ENCODE results near the gene ARHGEF4. TPM values are rescaled to one million over a fixed set of nuclear protein-coding genes. Genes with fewer than 3 reads are reported as not detected.

ARHGEF4 gene
- total and polyA plus RNA-seq, 2 donors (not counting 3 experiments of a cell fraction or from before 2014, with no cell fraction given), result not detected

DNA sequence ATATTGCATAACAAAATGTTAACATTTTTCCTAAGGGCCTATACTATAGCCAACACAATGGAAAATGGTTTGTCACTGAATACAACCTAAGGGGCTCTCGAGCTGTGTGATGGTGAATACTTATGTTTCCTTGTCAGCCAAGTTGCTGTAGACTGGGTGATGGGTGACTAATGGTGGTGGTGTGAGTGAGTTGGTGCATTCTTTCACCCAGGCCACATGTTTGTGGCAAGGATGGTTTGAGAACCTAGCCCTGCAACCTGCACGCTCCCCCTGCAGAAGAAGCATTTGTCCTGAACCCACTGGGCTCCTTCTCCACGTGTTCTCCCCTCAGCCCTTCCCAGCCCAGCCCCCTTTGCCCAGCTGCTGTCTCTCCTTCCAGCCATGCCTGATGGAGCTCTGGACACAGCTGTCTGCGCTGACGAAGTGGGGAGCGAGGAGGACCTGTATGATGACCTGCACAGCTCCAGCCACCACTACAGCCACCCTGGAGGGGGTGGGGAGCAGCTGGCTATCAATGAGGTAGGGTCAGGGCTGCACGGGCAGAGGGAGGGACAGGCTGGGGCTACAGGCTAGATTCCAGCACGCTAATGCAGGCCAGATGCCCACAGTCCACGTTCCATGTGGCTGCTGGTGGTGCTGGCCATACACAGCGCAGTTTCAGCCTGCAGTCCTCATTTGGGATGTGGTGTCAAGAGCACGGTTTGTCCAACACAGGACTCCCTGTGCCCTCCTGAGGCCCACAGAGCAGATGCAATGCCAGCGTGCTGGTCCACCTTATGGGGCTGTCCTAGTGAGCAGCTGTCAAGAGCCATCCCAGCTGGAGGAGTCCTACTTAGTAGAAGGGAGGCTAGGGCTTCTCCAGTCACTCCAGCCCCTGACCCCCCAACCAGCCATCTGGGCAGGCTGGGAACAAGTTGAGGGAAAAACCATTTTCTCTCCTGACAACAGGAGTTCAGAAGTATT lies 191.1 kb downstream of the ARHGEF4 start:
- ChIA-PET CTCF (no interaction called here), POLR2A (no interaction called here)
- H3K4me1 ChIP-seq (ENCODE audit: control insufficient read depth, extremely low read depth, insufficient read depth, low read length), result no peaks in the 10 kb centered on the region
- no peak overlapping the region for H3K4me2 ChIP-seq (ENCODE audit: insufficient read depth, low read length)
- H3K27ac ChIP-seq (ENCODE audit: insufficient read depth, low read depth, low read length), result no peak overlapping the region
- FAIRE-seq, result no peak
- no peaks in the 10 kb centered on the region for H3K36me3 ChIP-seq (ENCODE audit: control insufficient read depth in 2 of 2, extremely low read depth in 1 of 2, insufficient read depth in 2 of 2, low read length in 2 of 2)
- no TSS peak for BruUV-seq (replicated peaks)
- no peak overlapping the region for H3K4me3 ChIP-seq (replicated peaks in 1 of 3; ENCODE audit: insufficient read depth in 1 of 3, low read depth in 1 of 3, low read length in 3 of 3)
- no peak for DNase-seq (ENCODE audit: low read depth, low spot score)
- no peak overlapping the region for H2AFZ ChIP-seq (ENCODE audit: low read depth, low read length)
- H3K9me1 ChIP-seq (replicated peaks; ENCODE audit: control insufficient read depth, extremely low read depth, insufficient read depth, low read length), result no peaks in the 10 kb centered on the region
- peaks cover 0 to 6% of the 10 kb centered on the region in 2 experiments for H3K27me3 ChIP-seq (ENCODE audit: control insufficient read depth in 2 of 2, insufficient read depth in 2 of 2, low read length in 2 of 2)
- H3K9me3 ChIP-seq (replicated peaks; ENCODE audit: control insufficient read depth, insufficient read depth, low read length), result no peaks in the 10 kb centered on the region
- H3K79me2 ChIP-seq (ENCODE audit: control insufficient read depth, insufficient read depth, low read length), result no peaks in the 10 kb centered on the region
- no peak for TF ChIP-seq JUN (IDR thresholded peaks at IDR 0.05; ENCODE audit: borderline replicate concordance, insufficient read depth, insufficient read length, low read depth)
- no peak for TF ChIP-seq CTCF (IDR thresholded peaks at IDR 0.05; ENCODE audit: extremely low read depth in 1 of 2, insufficient read depth in 1 of 2, low read depth in 1 of 2, low read length in 2 of 2)
- no peak overlapping the region for H3K9ac ChIP-seq (replicated peaks; ENCODE audit: extremely low read depth, insufficient read depth, low read length)
- dilution Hi-C loops (cut with MboI; ENCODE audit: extremely low pct_ligation_motif_present, low sequenced_read_pairs), result no loop called here
- H4K20me1 ChIP-seq (replicated peaks; ENCODE audit: control insufficient read depth, extremely low read depth, insufficient read depth, low read length), result no peaks in the 10 kb centered on the region
- intact Hi-C loops (cut with micrococcal nuclease), result no loop called here

GRCh38 chr2:131029812-131030211 lies 193.1 kb downstream of the ARHGEF4 start:
- H2AFZ ChIP-seq (ENCODE audit: low read depth, low read length), result no peak overlapping the region
- H3K27ac ChIP-seq (ENCODE audit: insufficient read depth, low read depth, low read length), result no peak overlapping the region
- no peak overlapping the region for H3K9ac ChIP-seq (replicated peaks; ENCODE audit: extremely low read depth, insufficient read depth, low read length)
- no peak for FAIRE-seq
- dilution Hi-C loops (cut with MboI; ENCODE audit: extremely low pct_ligation_motif_present, low sequenced_read_pairs) (no loop called here), intact Hi-C loops (cut with micrococcal nuclease) (no loop called here)
- no peaks in the 10 kb centered on the region for H3K4me1 ChIP-seq (ENCODE audit: control insufficient read depth, extremely low read depth, insufficient read depth, low read length)
- POLR2A ChIA-PET, result no interaction called here
- no peaks in the 10 kb centered on the region for H4K20me1 ChIP-seq (replicated peaks; ENCODE audit: control insufficient read depth, extremely low read depth, insufficient read depth, low read length)
- BruUV-seq (replicated peaks), result no TSS peak
- H3K36me3 ChIP-seq (ENCODE audit: control insufficient read depth in 2 of 2, extremely low read depth in 1 of 2, insufficient read depth in 2 of 2, low read length in 2 of 2), result no peaks in the 10 kb centered on the region
- DNase-seq (ENCODE audit: low read depth, low spot score), result no peak
- H3K4me2 ChIP-seq (ENCODE audit: insufficient read depth, low read length), result no peak overlapping the region
- H3K9me1 ChIP-seq (replicated peaks; ENCODE audit: control insufficient read depth, extremely low read depth, insufficient read depth, low read length), result no peaks in the 10 kb centered on the region
- no peaks in the 10 kb centered on the region for H3K79me2 ChIP-seq (ENCODE audit: control insufficient read depth, insufficient read depth, low read length)
- no peak for TF ChIP-seq JUN (IDR thresholded peaks at IDR 0.05; ENCODE audit: borderline replicate concordance, insufficient read depth, insufficient read length, low read depth)
- no peak for TF ChIP-seq MYC (IDR thresholded peaks at IDR 0.05; ENCODE audit: low read depth, low read length)
- TF ChIP-seq GATA2 (IDR thresholded peaks at IDR 0.05; ENCODE audit: insufficient read depth, insufficient read length, low read depth, low read length), result no peak
- TF ChIP-seq POLR2A (IDR thresholded peaks at IDR 0.05; ENCODE audit: low read depth, low read length), result no peak
- no peak for TF ChIP-seq FOS (IDR thresholded peaks at IDR 0.05; ENCODE audit: borderline replicate concordance, insufficient read depth, low read length)
- no peak for TF ChIP-seq EZH2 (IDR thresholded peaks at IDR 0.05; ENCODE audit: borderline replicate concordance, low read depth, low read length, severe bottlenecking)
- TF ChIP-seq CTCF (IDR thresholded peaks at IDR 0.05; ENCODE audit: extremely low read depth in 1 of 2, insufficient read depth in 1 of 2, low read depth in 1 of 2, low read length in 2 of 2), result no peak
- no peak for TF ChIP-seq POLR2AphosphoS5 (IDR thresholded peaks at IDR 0.05; ENCODE audit: insufficient read depth, low read depth, low read length)
- TF ChIP-seq, protein P1, sequence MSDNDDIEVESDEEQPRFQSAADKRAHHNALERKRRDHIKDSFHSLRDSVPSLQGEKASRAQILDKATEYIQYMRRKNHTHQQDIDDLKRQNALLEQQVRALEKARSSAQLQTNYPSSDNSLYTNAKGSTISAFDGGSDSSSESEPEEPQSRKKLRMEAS (IDR thresholded peaks at IDR 0.05; ENCODE audit: insufficient read depth, insufficient read length), result no peak
- H3K9me3 ChIP-seq (replicated peaks; ENCODE audit: control insufficient read depth, insufficient read depth, low read length), result no peaks in the 10 kb centered on the region
- H3K4me3 ChIP-seq (replicated peaks in 1 of 3; ENCODE audit: insufficient read depth in 1 of 3, low read depth in 1 of 3, low read length in 3 of 3), result no peak overlapping the region
- CTCF ChIA-PET, result no interaction called here
- peaks cover 13 to 14% of the 10 kb centered on the region in 2 experiments for H3K27me3 ChIP-seq (ENCODE audit: control insufficient read depth in 2 of 2, insufficient read depth in 2 of 2, low read length in 2 of 2)

Measured in endothelial cell of umbilical vein (primary cell).